Gastrocnemius medialis (tissue), 4 donors: ENCODE measurements around the gene KRT4.

Experiments used
- CTCF ChIP-seq, 5 experiments: fragments of 450-650 bp in 3 of 5; fragments of 200-600 bp in 2 of 5; sonication (generic) in 2 of 5; IDR thresholded peaks in 4 of 5; conservative IDR thresholded peaks in 1 of 5; 1 replicate in 4 of 5; 2 replicates in 1 of 5; pipeline ENCODE4 v1.5.1; 2016 to 2019; ENCODE audit warnings: antibody characterized with exemption in 5 of 5, mild to moderate bottlenecking in 3 of 5, moderate library complexity in 3 of 5
- POLR2A ChIP-seq, 2 donors: fragments of 450-650 bp; IDR thresholded peaks; one replicate each; pipeline ENCODE4 v1.6.1; 2017; ENCODE audit warnings: antibody characterized with exemption in 2 of 2, mild to moderate bottlenecking in 2 of 2, moderate library complexity in 2 of 2

GRCh38 chr12:52763991-52764390 is 49.9 kb downstream of the KRT4 start:
- no peak for TF ChIP-seq POLR2A (IDR thresholded peaks at IDR 0.05)
- no peak for TF ChIP-seq CTCF (IDR thresholded peaks at IDR 0.05 in 4 of 5, conservative IDR thresholded peaks at IDR 0.05 in 1 of 5)
